ENCODE results near the gene LRRC75B.

The LRRC75B gene

GRCh38 chr22:24582056-24582814, 10.6 kb downstream of the LRRC75B start:
- Mint-ChIP-seq H3K9me3 (no peaks in the 10 kb centered on the region), H3K27me3 (ENCODE audit: low read depth, poor library complexity) (no peaks in the 10 kb centered on the region), H3K27ac (no peak overlapping the region), H3K4me3 (no peak overlapping the region), H3K4me1 (no peaks in the 10 kb centered on the region), H3K36me3 (ENCODE audit: low read depth) (no peaks in the 10 kb centered on the region)
- no peak for TF ChIP-seq CTCF (IDR thresholded peaks at IDR 0.05)
- DNase-seq: no peak

- no peaks in the 10 kb centered on the region for H3K9me3 Mint-ChIP-seq
- TF ChIP-seq CTCF (IDR thresholded peaks at IDR 0.05): no peak
- DNase-seq: no peak
- H3K27ac Mint-ChIP-seq: no peak overlapping the region
- no peaks in the 10 kb centered on the region for H3K4me1 Mint-ChIP-seq
- no peak overlapping the region for H3K4me3 Mint-ChIP-seq
- peaks cover 14% of the 10 kb centered on the region for H3K36me3 Mint-ChIP-seq (ENCODE audit: low read depth)
- no peaks in the 10 kb centered on the region for H3K27me3 Mint-ChIP-seq (ENCODE audit: low read depth, poor library complexity)
Observed at GRCh38 chr22:24580276-24580675, 12.6 kb downstream of the LRRC75B start.

- no peak for TF ChIP-seq CTCF (IDR thresholded peaks at IDR 0.05)
- DNase-seq: no peak
- H3K27ac Mint-ChIP-seq: no peak overlapping the region
- H3K27me3 Mint-ChIP-seq (ENCODE audit: low read depth, poor library complexity): peaks cover 4% of the 10 kb centered on the region
- peaks cover 24% of the 10 kb centered on the region for H3K36me3 Mint-ChIP-seq (ENCODE audit: low read depth)
- H3K9me3 Mint-ChIP-seq: no peaks in the 10 kb centered on the region
- H3K4me3 Mint-ChIP-seq: no peak overlapping the region
- no peaks in the 10 kb centered on the region for H3K4me1 Mint-ChIP-seq
Observed at GRCh38 chr22:24579258-24579601, 13.6 kb downstream of the LRRC75B start.

DNA sequence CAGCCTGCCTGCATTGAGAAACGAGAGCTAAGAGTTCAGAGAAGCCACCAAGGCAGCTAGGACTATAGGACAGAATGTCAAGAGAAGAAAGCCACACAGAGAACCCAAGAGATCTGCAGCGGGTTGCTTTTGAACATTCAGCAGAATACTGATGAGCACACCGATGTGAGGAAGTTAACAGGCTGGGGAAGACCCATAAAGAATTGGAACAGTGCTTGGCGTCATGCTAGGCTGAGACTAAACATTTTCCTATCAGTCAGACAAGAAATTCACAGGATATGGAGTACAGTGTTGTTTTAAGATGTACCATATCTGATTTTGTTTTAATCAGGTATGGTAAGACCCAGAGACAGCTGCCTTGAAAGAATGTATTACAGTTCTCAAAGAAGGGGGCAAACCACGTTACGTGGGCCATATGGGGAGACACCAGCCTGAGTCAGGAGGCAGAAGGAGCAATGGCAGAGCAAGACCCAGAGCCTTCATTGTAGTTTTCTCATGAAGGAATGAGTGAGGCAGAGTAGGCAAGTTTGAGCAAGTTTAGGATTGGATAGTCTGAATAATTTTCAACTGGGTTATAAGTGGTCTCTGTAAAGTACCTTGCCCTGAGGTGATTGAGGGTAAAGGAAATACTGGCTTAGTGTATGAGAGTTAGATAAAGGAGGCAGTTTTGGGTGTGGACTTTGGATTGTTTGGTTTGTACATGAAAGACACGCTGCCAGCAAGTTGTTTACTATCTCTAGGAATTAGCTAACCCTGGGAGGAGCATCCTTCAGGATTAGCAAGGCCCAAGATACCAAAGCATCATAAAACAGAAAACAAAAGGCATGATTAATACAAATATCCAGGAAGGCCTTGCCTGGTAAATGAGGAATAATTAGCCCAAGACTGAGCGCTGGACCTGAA, 14.3 kb downstream of the LRRC75B start:
- H3K36me3 Mint-ChIP-seq (ENCODE audit: low read depth): peaks cover 29% of the 10 kb centered on the region
- peak overlapping the region; percentile 91 for H3K27ac Mint-ChIP-seq
- no peak overlapping the region for H3K4me3 Mint-ChIP-seq
- peaks cover 4% of the 10 kb centered on the region for H3K27me3 Mint-ChIP-seq (ENCODE audit: low read depth, poor library complexity)
- no peaks in the 10 kb centered on the region for H3K9me3 Mint-ChIP-seq
- H3K4me1 Mint-ChIP-seq: no peaks in the 10 kb centered on the region
- DNase-seq: no peak
- no peak for TF ChIP-seq CTCF (IDR thresholded peaks at IDR 0.05)

- TF ChIP-seq CTCF (IDR thresholded peaks at IDR 0.05): no peak
- H3K4me3 Mint-ChIP-seq: no peak overlapping the region
Observed at GRCh38 chr22:24576778-24577177, 16.1 kb downstream of the LRRC75B start.

More at GRCh38 chr22:24576778-24577177, 16.1 kb downstream of the LRRC75B start:
- Mint-ChIP-seq H3K4me1 (no peaks in the 10 kb centered on the region), H3K36me3 (ENCODE audit: low read depth) (peaks cover 47% of the 10 kb centered on the region), H3K27me3 (ENCODE audit: low read depth, poor library complexity) (peaks cover 4% of the 10 kb centered on the region), H3K27ac (peak overlapping the region; percentile 12), H3K9me3 (no peaks in the 10 kb centered on the region)
- no peak for DNase-seq

Measured in nephron progenitor cell (in vitro differentiated cells).